ENCODE measurements around the gene NEUROG2.

GRCh38 chr4:112559053-112559452 lies 43.1 kb upstream of the NEUROG2 start:
- TF ChIP-seq KAT7 (CRISPR knock-in tag; IDR thresholded peaks at IDR 0.05; ENCODE audit: borderline replicate concordance) (no peak), UBTF (IDR thresholded peaks at IDR 0.05; ENCODE audit: borderline replicate concordance in 1 of 2, low read depth in 2 of 2, low read length in 2 of 2) (no peak), ATF3 (IDR thresholded peaks at IDR 0.05) (no peak), ATF3 (CRISPR knock-in tag; conservative IDR thresholded peaks at IDR 0.05) (no peak), AFF4 (CRISPR knock-in tag; IDR thresholded peaks at IDR 0.05) (no peak), POLR2AphosphoS5 (IDR thresholded peaks at IDR 0.05; ENCODE audit: control insufficient read depth, insufficient read depth, low read depth, low read length) (no peak)

Measured in K562 (cell line).